Fibroblast of skin of left biceps (primary cell): ENCODE results near the gene SPECC1.
"Not testable (repeated sequence)": the region's sequence is repeated elsewhere in the genome, so short reads cannot be mapped to it uniquely, and the experiment has no call there.

ENCODE experiments used
- DNase-seq, 2 experiments: peaks; one replicate each; pipeline ENCODE4 v3.0.0-alpha.2; 2013; ENCODE audit warnings: low read depth in 2 of 2

The SPECC1 gene

DNA sequence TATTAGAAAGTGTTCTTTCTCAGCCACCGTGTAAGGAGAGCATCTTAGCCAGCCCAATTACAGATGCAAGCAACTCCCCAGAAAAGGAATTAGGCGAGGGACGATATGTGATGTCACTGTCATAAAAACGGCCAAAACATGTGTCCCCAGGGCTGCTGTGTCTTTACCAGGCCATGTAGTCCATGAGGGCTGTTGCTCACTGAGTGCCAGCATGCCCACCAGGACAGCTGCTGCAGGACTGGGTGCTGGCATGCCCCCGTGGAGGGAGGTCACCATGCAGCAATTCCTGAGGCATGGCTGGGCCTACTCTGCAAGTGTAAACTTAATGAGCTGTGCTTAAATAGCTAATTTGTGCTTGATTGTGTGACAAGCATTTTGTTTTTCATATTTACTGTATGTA is 301.3 kb downstream of the SPECC1 start:
- no peak for DNase-seq

DNA sequence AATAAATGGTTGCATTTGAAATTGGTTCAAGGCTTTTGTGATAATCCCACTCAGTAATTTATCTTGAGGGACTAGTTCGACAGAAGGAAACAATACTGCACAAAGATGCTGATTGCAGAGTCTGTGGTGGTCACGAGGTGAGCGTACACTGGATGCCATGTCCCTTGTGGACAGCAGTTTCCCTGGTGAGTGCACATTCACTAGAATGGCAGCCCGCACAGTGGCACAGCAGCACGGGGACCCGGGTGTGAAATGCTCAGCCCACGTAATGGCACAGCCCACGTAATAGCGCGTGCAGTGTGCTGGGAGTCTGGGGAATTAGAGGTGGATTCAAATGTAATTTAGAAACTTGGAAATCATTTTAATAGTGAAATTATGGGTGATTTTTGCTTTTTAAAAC is 304.1 kb downstream of the SPECC1 start:
- DNase-seq: no peak

DNA sequence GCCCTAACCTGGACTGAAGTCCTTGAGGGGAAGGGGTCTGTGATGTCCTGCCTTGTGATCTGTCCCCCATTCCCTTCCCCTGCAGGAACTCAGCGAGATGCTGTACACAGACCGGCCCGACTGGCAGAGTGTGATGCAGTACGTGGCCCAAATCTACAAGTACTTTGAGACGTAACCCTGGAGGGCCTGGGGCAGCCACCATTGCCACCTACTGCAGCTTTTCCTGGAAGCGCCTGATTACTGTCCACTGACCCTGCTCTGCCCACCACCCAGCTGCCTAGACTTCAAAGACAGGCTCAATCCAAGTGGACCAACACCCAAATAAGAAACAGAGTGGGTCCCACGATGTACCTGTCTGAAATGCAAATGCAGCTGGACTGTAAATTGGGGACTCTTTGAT is 304.7 kb downstream of the SPECC1 start:
- no peak for DNase-seq

DNA sequence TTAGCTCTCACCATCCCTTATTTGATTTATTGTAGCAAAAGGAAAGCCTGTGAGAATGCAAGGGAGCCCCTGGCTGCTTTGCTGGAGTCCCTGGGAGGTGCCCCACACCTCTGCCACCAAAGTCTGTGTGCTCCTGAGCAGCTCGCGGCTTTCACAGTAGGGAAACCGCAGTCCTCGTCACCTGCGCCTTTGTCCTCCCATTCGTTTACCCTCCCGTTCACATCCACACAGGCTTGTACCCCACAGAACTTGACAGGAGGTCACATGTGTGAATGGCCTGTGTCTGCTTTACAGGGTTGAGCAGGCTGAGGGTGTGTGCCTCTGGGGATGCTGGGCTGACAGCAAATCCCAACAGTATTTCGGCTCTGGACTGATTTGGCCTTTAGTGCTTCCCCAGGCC is 305.7 kb downstream of the SPECC1 start:
- DNase-seq: no peak

DNA sequence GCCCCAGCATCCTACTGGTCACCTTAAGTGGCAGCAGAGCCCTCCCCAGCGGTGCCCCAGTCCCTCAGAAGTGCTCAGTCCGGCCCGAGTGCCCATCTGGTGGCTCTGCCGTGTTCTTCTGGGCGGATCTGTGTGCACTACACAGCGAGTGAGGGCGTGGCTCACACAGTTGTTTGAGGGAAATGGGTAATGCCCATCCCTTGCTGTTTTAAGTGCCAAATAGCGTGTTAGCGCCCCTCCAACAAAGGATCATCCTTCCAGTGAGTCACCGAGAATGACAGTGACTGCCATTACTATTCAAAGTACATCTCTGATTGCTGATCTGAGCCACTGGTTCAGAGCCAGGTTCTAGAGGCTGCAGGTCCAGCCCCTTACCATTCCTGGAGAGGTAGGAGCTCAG is 306.2 kb downstream of the SPECC1 start:
- DNase-seq: no peak

DNA sequence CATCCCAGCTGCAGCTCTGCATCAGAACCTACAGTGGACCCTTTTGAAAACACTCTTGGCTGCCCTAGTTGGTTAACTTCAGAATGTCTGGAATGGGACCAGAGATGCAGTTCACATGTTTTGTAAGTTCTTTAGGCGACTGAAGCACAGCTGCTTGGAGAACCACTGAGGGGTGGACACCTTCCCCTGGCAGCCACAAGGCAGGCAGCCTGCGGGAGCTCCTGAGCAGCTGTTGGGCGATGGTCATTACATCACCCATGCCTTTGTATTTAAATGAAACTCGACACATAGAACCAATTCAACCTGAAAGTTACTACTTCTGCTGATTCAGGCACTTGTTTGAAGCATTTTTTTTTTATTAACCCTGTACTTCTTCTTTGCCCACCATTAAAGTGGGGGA is 306.7 kb downstream of the SPECC1 start:
- no peak for DNase-seq

DNA sequence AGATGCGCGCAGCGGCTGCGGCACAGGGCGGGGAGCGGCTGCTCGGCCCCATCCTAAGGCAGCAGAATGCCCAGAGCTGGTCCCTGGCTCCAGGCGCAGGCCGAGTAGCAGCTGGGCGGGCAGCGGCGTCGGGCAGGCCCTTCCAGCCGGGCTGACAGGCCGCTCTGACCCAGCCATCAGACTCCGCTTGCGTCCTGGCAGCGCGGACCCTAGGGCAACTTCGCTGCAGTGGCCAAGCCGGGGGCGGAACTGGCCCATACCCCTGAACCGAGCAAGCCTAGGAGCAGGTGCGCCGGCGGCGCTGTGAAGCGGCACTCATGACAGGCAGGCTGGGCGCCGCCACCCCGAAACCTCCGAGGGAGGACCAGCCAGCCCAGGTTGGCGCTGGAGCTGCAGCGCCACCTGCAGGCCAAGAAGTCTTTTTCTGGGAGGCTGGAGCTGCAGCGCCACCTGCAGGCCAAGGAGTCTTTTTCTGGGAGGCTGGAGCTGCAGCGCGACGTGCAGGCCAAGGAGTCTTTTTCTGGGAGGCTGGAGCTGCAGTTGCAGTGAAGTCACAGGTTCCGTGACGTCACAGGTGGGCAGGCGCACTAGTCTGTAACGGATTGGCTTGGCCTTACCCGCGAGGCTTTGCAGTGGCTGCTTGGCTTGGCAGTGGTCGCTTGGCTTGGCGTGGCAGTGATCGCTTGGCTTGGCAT is 311.5 kb downstream of the SPECC1 start:
- DNase-seq: peak in 1 of 2 experiments; percentile 6

DNA sequence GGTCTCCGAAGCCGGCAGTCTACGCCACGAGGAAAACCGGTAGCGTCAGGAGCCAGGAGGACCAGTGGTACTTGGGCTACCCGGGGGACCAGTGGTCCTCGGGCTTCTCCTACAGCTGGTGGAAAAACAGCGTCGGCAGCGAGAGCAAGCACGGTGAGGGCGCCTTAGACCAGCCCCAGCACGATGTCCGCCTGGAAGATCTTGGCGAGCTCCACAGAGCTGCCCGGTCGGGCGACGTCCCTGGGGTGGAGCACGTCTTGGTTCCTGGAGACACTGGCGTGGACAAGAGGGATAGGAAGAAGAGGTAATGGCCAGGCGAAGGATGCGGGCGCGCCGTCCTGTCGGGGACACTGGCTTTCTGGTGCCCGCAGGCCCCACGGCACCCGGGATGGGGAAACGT is 312.2 kb downstream of the SPECC1 start:
- DNase-seq: not testable (repeated sequence)

DNA sequence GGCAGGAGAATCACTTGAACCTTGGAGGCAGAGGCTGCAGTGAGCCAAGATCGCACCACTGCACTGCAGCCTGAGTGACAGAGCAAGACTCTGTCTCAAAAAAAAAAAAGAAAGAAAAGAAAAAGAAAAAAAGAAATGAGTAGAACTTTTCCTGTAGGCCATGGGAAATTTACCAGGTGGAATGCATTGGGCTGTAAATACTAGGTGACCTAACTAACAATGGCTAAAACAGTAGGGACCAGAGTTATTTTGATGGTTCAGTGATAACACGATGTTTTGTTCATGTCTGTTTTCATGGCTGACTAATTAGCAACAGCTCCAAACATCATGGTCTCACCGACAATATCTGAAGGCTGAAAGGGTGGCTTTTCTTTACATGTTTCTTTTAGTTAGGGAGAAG is 318.6 kb downstream of the SPECC1 start:
- not testable (repeated sequence) for DNase-seq

DNA sequence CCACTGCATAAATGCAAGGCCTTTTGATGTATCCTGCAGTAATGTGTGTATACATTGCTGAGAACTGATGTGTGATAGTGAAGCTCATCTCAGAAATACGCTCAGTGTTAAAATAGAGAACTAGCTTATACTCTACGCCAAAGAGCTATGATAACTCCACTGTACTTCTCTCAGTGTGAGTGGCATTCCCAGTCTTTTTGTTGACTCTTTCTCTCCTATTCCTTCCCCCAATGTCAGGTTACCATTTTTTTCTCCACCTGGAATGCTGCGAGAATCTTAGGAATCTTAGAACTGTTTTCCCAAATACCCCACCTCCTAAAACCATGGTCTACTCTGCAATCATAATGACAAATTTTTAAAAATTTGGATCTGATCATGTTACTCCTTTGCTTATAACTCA is 342.2 kb downstream of the SPECC1 start:
- not testable (repeated sequence) for DNase-seq

DNA sequence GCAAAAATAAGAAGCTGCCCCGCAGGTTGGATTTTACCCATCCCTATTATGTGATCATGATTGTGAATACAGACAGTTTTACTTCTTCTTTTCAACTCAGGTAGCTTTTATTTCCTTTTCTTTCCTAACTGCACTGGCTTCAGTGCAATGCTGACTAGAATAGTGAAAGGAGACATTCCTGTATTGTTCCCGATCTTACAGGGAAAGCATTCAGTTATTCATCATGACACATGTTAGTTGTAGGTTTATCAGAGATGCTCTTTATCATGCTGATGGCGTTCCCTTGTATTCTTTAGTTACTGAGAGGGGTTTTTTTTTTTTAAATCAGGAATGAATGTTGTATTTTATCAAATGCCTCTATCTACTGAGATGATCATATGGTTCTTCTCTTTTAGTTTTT is 343.4 kb downstream of the SPECC1 start:
- DNase-seq: not testable (repeated sequence)

DNA sequence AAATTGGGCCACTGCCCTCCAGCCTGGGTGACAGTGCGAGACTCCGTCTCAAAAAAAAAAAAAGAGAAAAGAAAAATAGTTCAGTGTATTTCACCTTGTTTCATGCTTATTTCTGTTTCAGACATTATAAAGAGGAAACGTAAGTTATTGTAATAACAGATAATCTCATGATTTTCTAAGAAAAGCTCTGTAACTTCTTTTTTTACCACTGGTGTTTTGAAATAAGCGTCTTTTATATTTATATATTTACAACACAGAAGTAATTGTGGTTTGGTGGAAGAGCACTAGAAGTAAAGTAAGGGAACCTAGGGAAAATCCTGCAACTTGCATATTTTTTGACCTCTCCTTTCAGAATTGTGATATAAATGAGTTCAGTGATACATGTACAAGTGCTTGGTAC is 354.7 kb downstream of the SPECC1 start:
- not testable (repeated sequence) for DNase-seq
